Adrenal gland (tissue), 12 donors: ENCODE results near the gene TMEM167B. TPM values are rescaled to one million over a fixed set of nuclear protein-coding genes. Genes with fewer than 3 reads are reported as not detected.

Source experiments
- DNase-seq, 7 donors: peaks; one replicate each; pipeline ENCODE4 v3.0.0-alpha.2; 2019 to 2020
- H3K27ac ChIP-seq, 5 donors: fragments of 200-600 bp; sonication (generic) in 4 of 5; 1 replicate in 3 of 5; 2 replicates in 2 of 5; pipeline versions ENCODE4 v1.5.1 to v1.8.0; 2016 to 2020; ENCODE audit warnings: mild to moderate bottlenecking in 1 of 5
- H3K27me3 ChIP-seq: fragments of 200-600 bp; 2 replicates; pipeline ENCODE4 v1.8.0; 2021
- H3K36me3 ChIP-seq, 2 donors: fragments of 200-600 bp; replicated peaks in 1 of 2; 1 replicate in 1 of 2; 2 replicates in 1 of 2; pipeline versions ENCODE4 v1.5.1 to v1.8.0; 2018 to 2022
- H3K4me1 ChIP-seq, 2 donors: fragments of 200-600 bp; replicated peaks in 1 of 2; 1 replicate in 1 of 2; 2 replicates in 1 of 2; pipeline versions ENCODE4 v1.5.1 to v1.8.0; 2018 to 2021
- H3K4me3 ChIP-seq, 4 donors: fragments of 200-600 bp; sonication (generic) in 3 of 4; one replicate each; pipeline ENCODE4 v1.5.1; 2016 to 2018
- H3K9me3 ChIP-seq, 3 donors: fragments of 200-600 bp; sonication (generic) in 1 of 3; replicated peaks in 1 of 3; 1 replicate in 2 of 3; 2 replicates in 1 of 3; pipeline versions ENCODE4 v1.5.1 to v1.8.0; 2016 to 2021
- CTCF ChIP-seq, 6 experiments: fragments of 450-650 bp in 4 of 6; fragments of 200-600 bp in 2 of 6; sonication (generic) in 1 of 6; IDR thresholded peaks; 1 replicate in 5 of 6; 2 replicates in 1 of 6; pipeline versions ENCODE4 v1.5.1 to v1.8.0; 2016 to 2021; ENCODE audit warnings: antibody characterized with exemption in 6 of 6, mild to moderate bottlenecking in 2 of 6, moderate library complexity in 1 of 6
- POLR2A ChIP-seq, 2 donors: fragments of 450-650 bp; IDR thresholded peaks; one replicate each; pipeline ENCODE4 v1.6.1; 2017; ENCODE audit warnings: antibody characterized with exemption in 2 of 2, mild to moderate bottlenecking in 2 of 2, moderate library complexity in 1 of 2
- WGBS, 4 donors: extraction: QIAGEN DNeasy Blood & Tissue Kit in 2 of 4; methylation state at CpG; one replicate each; pipeline versions ENCODE4 v1.1.5 to v1.1.7; 2013 to 2017; 5-methylcytosine and 5-hydroxymethylcytosine counted together
- intact Hi-C, 2 donors: fragments of 100-400 bp; cut with DNase I; formaldehyde crosslinking; loops; one replicate each; pipeline versions ENCODE4 v1.14.1 to v1.15.0; 2022 to 2023
- polyA plus RNA-seq, 3 donors: library from polyadenylated mRNA; stranded (reverse); fragments of 200-250 nt in 2 of 3; fragments of 350-450 nt in 1 of 3; fragmentation: Illumina TruSeq in 1 of 3; extraction: RNeasy Lipid Tissue Mini Kit (QIAGEN cat#74804) in 1 of 3; gene quantifications; one replicate each; pipeline ENCODE4 v1.2.3, GENCODE V29; 2013 to 2014
- total RNA-seq, 9 donors: library from RNA; depleted of rRNA in 4 of 9; stranded (reverse); fragments of >200 nt in 4 of 9; fragments of 120-200 nt in 1 of 9; fragmentation: NEBNext Ultra II Directional in 1 of 9; extraction: Animal tissue kit (Norgen Biotek cat#: 25700) in 1 of 9; gene quantifications; one replicate each; pipeline versions ENCODE4 v1.1.0 to v1.2.4, GENCODE V29; 2013 to 2023
- donor health status: healthy with polysubstance abuse.
- donor health status: Bipolar disorder and iron deficiency.
- donor health status: DM: yes; HTN: yes; CAD: no.
- donor health status: DM: no; HTN: no; CAD: no.
- donor health status: DM: no; HTN: no; CAD: no.
- donor health status: DM: yes; HTN: yes; CAD: no.

TMEM167B gene
- total and polyA plus RNA-seq, 12 donors = 14.2 to 106 (median 50.5) TPM

GRCh38 chr1:109135940-109136339, 45.4 kb downstream of the TMEM167B start:
- Histone ChIP-seq H3K4me1 (no peaks in the 10 kb centered on the region), H3K27ac (no peak overlapping the region), H3K36me3 (no peaks in the 10 kb centered on the region), H3K9me3 (no peaks in the 10 kb centered on the region), H3K4me3 (no peak overlapping the region), H3K27me3 (no peaks in the 10 kb centered on the region)
- intact Hi-C loops = no loop called here
- TF ChIP-seq POLR2A (IDR thresholded peaks at IDR 0.05) (no peak), CTCF (IDR thresholded peaks at IDR 0.05) (no peak)
- no peak for DNase-seq
- 87 to 93% (median 90%) methylated on average over 3 of the region's 3 CpGs for WGBS, 4 donors

- Histone ChIP-seq H3K4me3 (no peak overlapping the region), H3K4me1 (no peaks in the 10 kb centered on the region), H3K27ac (no peak overlapping the region), H3K36me3 (no peaks in the 10 kb centered on the region), H3K9me3 (no peaks in the 10 kb centered on the region), H3K27me3 (no peaks in the 10 kb centered on the region)
- WGBS, 4 donors = 81 to 89% (median 86%) methylated on average over 6 of the region's 6 CpGs
- no peak for TF ChIP-seq POLR2A (IDR thresholded peaks at IDR 0.05)
- TF ChIP-seq CTCF (IDR thresholded peaks at IDR 0.05) = no peak
- intact Hi-C loops = no loop called here
- no peak for DNase-seq
Measured at GRCh38 chr1:109136766-109137165, 46.2 kb downstream of the TMEM167B start.

- no peak for TF ChIP-seq CTCF (IDR thresholded peaks at IDR 0.05)
- no peak for TF ChIP-seq POLR2A (IDR thresholded peaks at IDR 0.05)
- Histone ChIP-seq H3K36me3 (no peaks in the 10 kb centered on the region), H3K27ac (no peak overlapping the region), H3K27me3 (no peaks in the 10 kb centered on the region), H3K4me3 (no peak overlapping the region), H3K4me1 (no peaks in the 10 kb centered on the region), H3K9me3 (no peaks in the 10 kb centered on the region)
- intact Hi-C loops = no loop called here
- DNase-seq = no peak
- 86 to 96% (median 93%) methylated on average over 3 of the region's 3 CpGs for WGBS, 4 donors
Measured at GRCh38 chr1:109137958-109138357, 47.4 kb downstream of the TMEM167B start.

- Histone ChIP-seq H3K9me3 (no peaks in the 10 kb centered on the region), H3K36me3 (no peaks in the 10 kb centered on the region), H3K27me3 (no peaks in the 10 kb centered on the region), H3K27ac (no peak overlapping the region), H3K4me3 (no peak overlapping the region), H3K4me1 (no peaks in the 10 kb centered on the region)
- intact Hi-C loops = no loop called here
- TF ChIP-seq POLR2A (IDR thresholded peaks at IDR 0.05) = no peak
- no peak for DNase-seq
- WGBS, 4 donors = 79 to 94% (median 84%) methylated on average over 3 of the region's 3 CpGs
Measured at GRCh38 chr1:109138358-109138757, 47.8 kb downstream of the TMEM167B start.

GRCh38 chr1:109140392-109140791, 49.8 kb downstream of the TMEM167B start:
- no peak overlapping the region for H3K4me3 ChIP-seq
- H3K27ac ChIP-seq = no peak overlapping the region
- TF ChIP-seq CTCF (IDR thresholded peaks at IDR 0.05) = no peak
- no peak for TF ChIP-seq POLR2A (IDR thresholded peaks at IDR 0.05)
- no peak for DNase-seq
- WGBS, 4 donors = 83 to 100% (median 92%) methylated on average over 3 of the region's 3 CpGs
- intact Hi-C loops = no loop called here
- no peaks in the 10 kb centered on the region for H3K27me3 ChIP-seq
- no peaks in the 10 kb centered on the region for H3K9me3 ChIP-seq
- H3K4me1 ChIP-seq = no peaks in the 10 kb centered on the region
- no peaks in the 10 kb centered on the region for H3K36me3 ChIP-seq
